NB4 (cell line): ENCODE data around the gene DOCK2.

ENCODE experiments used
- DNase-seq: peaks from one replicate; pipeline ENCODE4 v3.0.0; 2010; ENCODE audit warnings: low read depth
- H3K4me3 ChIP-seq: one replicate; pipeline ENCODE4 v1.5.1; 2011; ENCODE audit warnings: mild to moderate bottlenecking, low read depth, low read length, moderate library complexity
- CTCF ChIP-seq: IDR thresholded peaks from one replicate; pipeline ENCODE4 v1.5.1; 2012; ENCODE audit warnings: low read depth, low read length
- MAX ChIP-seq: IDR thresholded peaks from 2 replicates; pipeline ENCODE4 v1.6.1; 2011; ENCODE audit warnings: low read depth, low read length
- MYC ChIP-seq: IDR thresholded peaks from 2 replicates; pipeline ENCODE4 v1.6.1; 2011; ENCODE audit warnings: low read depth, low read length
- POLR2A ChIP-seq: IDR thresholded peaks from 2 replicates; pipeline ENCODE4 v1.6.1; 2011; ENCODE audit warnings: mild to moderate bottlenecking; ENCODE audit not compliant: insufficient read length; ENCODE audit errors: extremely low read depth

DOCK2 gene

GRCh38 chr5:169795338-169795737 lies 158.3 kb downstream of the DOCK2 start:
- peak; percentile 85 for DNase-seq
- TF ChIP-seq MAX (no peak), CTCF (no peak), MYC (no peak; the same call in 1 of the 2 replicates), POLR2A (no peak)
- H3K4me3 ChIP-seq = no peak overlapping the region

- H3K4me3 ChIP-seq = no peak overlapping the region
- DNase-seq = peak; percentile 51
- TF ChIP-seq POLR2A = no peak
- no peak for TF ChIP-seq MAX
- no peak for TF ChIP-seq CTCF
- no peak for TF ChIP-seq MYC
Measured at GRCh38 chr5:169796731-169797130, 159.7 kb downstream of the DOCK2 start.

- DNase-seq = no peak
- TF ChIP-seq MAX (no peak), POLR2A (no peak), CTCF (no peak)
Measured at GRCh38 chr5:169797577-169797976, 160.5 kb downstream of the DOCK2 start.

GRCh38 chr5:169798438-169798837 lies 161.4 kb downstream of the DOCK2 start:
- DNase-seq = no peak
- H3K4me3 ChIP-seq = no peak overlapping the region
- TF ChIP-seq MYC (no peak), CTCF (no peak), POLR2A (no peak), MAX (no peak)

More at GRCh38 chr5:169797577-169797976, 160.5 kb downstream of the DOCK2 start:
- H3K4me3 ChIP-seq = no peak overlapping the region

- no peak for DNase-seq
- TF ChIP-seq MAX (no peak), CTCF (no peak)
- H3K4me3 ChIP-seq = no peak overlapping the region
Measured at GRCh38 chr5:169798906-169799660, 162.0 kb downstream of the DOCK2 start.
